RCC 7860 (cell line): Measurements from ENCODE around the gene PGS1.

Experiments used
- DNase-seq: peaks from one replicate; pipeline ENCODE4 v3.0.0-alpha.2; 2015; ENCODE audit warnings: low spot score
- FAIRE-seq: peaks from 2 replicates; lab custom pipeline; 2012; peaks lifted over from hg19 to GRCh38; lab: Jason Lieb, UNC

The PGS1 gene

GRCh38 chr17:78362671-78363070 is 15.8 kb upstream of the PGS1 start:
- FAIRE-seq (no peak), DNase-seq (peak; percentile 18)

GRCh38 chr17:78364436-78365281 is 13.8 kb upstream of the PGS1 start:
- no peak for FAIRE-seq

DNA sequence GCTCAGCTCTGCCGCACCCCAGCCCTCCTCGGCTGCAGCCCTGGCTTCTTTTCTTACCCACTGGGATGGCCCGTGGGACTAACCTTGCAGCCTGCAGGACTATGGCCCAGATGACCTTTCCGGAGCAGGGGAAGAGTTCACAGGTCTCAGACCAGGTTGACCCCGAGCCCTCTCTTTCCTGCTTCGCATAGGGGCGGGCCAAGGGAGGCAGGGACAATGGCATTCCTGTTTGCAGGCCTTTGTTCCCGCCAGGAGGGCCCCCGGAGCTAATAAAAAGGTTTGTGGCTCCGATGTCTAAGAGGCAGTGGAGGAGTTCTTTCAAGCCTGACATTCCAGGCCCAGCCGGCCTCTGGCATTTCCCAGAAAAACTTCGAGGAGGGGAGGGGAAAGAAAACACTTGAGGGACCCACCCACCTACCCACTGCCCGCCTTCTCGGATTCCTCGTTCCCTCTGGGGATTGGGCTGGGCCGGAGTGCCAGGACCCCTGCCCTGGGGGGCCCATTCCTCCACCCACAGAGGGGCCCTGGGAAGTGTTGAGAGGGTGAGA is 12.8 kb upstream of the PGS1 start:
- DNase-seq (no peak), FAIRE-seq (no peak)

More at GRCh38 chr17:78364436-78365281, 13.8 kb upstream of the PGS1 start:
- no peak for DNase-seq

DNA sequence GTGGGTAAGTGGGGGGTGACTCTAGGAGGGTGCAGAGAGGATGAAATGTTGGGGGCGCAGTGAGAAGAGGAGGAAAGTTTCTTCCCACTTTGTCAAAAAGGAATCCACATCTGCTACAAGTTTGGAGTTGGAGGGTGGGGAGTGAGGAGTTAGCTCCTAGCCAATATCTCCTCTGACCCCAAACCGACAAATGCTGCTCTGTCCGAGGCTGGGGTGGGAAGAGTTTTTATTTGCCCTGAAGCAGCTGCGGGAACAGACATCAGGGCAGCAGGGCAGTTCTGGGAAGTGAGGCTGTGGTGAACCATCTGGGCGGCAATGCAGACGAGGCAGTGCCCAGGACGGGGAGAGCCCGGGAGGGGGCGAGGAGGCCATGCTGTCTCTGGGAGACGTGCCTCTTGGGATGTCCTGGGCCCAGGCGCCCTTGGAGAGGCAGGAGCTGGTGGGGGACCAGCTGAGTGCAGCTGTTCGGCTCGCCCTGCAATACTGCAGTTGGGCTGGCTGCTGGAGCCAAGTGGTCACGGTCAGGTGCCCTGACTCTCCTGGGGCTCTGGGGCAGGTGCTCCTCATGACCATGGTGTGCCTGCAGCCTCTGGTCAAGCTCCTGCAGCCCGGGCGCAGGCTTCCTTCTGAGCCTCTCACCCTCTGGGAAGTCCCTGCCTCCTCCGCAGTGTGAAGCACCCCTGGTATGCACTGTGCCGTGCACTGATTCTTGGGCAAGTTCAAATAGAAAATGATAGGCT is 12.2 kb upstream of the PGS1 start:
- DNase-seq, result no peak
- no peak for FAIRE-seq

DNA sequence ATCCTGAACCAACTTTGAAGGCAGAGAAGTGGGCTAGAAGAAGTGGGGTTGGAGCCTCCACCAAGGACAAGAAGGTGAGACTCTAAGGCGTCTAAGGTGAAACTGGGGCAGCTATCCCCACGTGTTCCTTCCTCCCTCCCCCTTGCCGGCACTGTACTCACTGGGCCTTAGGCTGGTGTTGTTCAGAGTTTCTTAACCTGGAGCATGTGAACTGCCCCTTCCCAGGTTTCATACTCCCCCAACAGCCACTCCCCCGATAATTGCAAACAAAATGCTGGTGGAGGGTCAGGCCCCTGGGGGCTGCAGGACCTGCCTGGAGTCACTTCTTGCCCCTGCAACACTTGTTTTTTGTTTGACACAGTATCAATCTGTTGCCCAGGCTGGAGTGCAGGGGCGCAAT is 11.3 kb upstream of the PGS1 start:
- FAIRE-seq (no peak), DNase-seq (no peak)

DNA sequence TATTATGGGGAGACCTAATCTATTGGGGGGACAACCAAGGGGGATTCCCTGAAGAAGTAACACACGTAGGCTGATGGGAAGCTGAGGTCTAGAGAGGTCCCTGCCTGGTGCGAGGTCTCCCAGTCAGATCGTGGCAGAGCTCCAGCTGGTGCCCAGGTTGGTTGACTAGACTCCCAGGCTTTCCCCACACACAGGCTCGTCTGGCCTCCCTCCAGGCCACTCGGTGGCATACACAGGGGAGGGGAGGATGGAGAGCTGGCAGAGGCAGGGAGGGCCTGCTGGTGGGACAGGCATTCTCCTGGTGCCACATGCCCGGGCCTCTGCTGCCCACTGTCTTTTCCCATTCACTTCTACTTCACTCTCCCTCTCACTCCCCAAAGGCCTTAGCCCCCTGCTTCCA is 10.1 kb upstream of the PGS1 start:
- FAIRE-seq, result no peak
- DNase-seq, result no peak

DNA sequence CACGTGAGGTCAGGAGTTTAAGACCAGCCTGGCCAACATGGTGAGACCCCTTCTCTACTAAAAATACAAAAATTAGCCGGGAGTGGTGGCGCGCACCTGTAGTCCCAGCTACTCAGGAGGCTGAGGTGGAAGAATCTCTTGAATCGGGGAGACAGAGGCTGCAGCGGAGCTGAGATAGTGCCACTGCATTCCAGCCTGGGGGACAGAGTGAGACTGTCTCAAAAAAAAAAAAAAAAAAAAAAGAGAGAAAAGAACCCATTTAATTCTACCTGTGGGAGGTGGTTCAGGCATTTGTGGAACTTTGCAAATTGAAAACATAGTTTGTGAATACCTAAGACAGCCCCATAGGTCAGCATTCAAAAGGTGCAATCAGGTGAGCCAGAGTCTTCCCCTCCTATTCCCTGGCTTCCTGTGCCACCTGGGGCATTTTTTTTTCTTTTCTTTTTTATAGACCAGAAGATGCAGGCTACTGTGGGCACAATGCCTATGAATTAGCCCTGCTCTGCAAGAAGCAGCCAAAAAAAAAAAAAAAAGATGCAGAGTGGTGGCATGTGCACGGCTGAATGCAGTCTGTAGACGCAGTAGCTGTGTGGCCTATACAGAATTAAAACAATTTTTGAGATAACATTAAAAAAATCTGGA is 9.5 kb upstream of the PGS1 start:
- DNase-seq (no peak), FAIRE-seq (no peak)

- no peak for DNase-seq
- no peak for FAIRE-seq
These were observed 8.6 kb upstream of the PGS1 start for GRCh38 chr17:78369791-78370381.

GRCh38 chr17:78371056-78371455 is 7.4 kb upstream of the PGS1 start:
- FAIRE-seq (no peak), DNase-seq (no peak)

GRCh38 chr17:78372841-78373240 is 5.6 kb upstream of the PGS1 start:
- FAIRE-seq, result no peak
- no peak for DNase-seq

DNA sequence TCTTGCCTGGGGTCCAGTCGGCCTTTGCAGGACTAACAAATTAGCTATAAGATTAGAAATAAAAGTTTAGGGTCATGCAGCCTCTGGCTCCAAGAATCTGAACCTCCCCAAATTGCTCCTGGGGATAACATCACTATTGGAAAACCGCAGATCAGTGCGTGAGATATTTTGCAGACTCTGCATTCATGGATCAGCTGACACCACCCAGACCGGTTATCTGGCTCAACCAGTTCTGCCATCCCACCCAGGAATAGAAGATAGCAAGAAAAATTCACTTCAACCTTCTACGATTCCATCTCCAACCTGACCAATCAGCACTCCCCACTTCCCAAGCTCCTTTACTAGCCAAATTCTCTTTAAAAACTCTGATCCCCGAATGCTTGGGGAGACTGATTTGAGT is 4.3 kb upstream of the PGS1 start:
- no peak for DNase-seq

DNA sequence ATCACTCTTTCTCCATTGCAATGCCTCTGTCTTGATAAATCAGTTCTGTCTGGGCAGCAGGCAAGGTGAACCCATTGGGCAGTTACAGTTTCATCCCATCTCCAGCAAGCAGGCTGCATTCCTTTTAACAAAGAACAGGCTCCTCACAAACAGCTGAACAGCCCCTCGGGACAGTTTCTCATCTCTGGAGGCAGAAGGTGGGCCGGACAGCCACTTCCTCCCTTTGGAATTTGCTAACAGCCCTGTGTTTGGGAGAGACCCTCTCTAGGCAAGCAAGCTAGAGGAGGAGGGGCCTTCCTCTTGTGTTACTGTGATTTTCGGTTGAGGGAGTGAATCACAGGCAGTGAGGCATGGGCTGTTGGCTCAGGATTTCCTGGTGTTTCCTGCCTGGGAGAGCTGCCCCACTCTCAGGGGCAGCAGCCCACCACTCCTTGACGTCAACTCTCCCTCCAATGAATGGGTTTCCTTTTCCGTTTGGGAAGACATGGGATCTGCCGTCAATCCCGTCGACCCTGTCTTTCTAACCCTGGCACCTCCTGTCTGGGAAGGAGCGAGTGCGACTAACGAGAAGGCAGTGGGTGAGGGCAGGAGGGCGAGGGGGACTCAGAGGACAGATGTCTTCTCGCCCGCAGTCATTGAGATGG is 3.7 kb upstream of the PGS1 start:
- FAIRE-seq, result peak; percentile 67
- DNase-seq, result peak; percentile 83

More for the DNA sequence above, 4.3 kb upstream of the PGS1 start:
- no peak for FAIRE-seq

GRCh38 chr17:78375401-78376151 is 2.9 kb upstream of the PGS1 start:
- peak; percentile 95 for FAIRE-seq
- peak; percentile 98 for DNase-seq

DNA sequence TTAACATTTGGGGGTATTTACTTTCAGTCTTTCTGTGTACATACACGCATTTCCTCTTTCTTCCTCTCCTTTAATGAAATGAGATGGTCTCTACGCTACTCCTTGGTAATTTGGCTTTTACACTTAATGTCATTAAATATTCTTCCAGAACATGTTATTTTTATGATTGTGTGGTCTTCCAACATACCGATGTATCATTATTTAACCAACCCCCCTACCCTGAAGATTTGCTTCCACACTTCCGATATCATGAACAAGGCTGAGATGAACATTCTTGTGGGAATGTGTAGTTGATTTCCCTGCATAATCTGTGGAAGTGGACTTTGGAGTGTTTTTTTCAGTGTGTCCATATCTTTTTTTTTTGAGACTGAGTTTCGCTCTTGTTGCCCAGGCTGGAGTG is 2.3 kb upstream of the PGS1 start:
- FAIRE-seq (no peak), DNase-seq (peak; percentile 37)

GRCh38 chr17:78377858-78378224 is 608 bp upstream of the PGS1 start:
- peak; percentile 25 for DNase-seq
- FAIRE-seq, result no peak

DNA sequence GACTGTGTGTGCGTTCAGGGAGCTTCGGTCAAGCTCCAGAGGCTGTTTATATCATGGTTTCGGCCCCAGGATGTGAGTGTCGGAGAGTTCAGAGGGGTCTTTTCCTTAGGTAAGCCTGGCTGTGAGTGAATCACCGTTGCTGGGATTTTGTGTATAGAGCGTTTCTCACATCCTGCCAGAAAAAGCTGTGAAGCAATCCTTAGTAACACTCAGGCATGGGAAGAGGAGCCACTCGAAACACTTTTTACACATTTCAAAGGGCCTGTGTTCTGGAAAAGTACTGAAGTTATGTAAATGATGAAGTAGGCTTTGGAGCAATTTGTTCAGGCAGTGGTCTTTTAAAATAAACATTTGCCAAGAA is 662 bp downstream of the PGS1 start:
- DNase-seq (peak; percentile 87), FAIRE-seq (no peak)

DNA sequence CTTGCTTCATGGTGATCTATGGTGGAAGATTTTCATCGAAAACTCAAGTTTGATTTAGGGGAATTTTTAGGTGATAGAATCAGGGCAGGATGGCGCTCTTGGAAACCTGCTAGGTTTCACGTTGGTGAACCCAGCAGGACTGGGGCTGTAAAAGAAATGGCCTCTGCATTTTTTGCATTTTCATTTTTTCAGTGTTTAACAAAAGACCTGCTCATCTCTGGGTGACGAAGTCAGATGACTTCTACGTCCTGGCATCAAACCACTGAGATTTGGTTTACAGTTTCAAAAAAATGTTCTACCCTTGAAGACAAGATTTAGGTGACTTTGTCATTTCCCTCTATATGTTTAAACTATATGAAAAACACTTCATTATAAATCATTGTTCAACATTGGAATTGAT is 1.9 kb downstream of the PGS1 start:
- no peak for DNase-seq
- FAIRE-seq, result no peak

GRCh38 chr17:78381601-78382232 is 3.3 kb downstream of the PGS1 start:
- DNase-seq, result peak; percentile 76
- peak; percentile 72 for FAIRE-seq

DNA sequence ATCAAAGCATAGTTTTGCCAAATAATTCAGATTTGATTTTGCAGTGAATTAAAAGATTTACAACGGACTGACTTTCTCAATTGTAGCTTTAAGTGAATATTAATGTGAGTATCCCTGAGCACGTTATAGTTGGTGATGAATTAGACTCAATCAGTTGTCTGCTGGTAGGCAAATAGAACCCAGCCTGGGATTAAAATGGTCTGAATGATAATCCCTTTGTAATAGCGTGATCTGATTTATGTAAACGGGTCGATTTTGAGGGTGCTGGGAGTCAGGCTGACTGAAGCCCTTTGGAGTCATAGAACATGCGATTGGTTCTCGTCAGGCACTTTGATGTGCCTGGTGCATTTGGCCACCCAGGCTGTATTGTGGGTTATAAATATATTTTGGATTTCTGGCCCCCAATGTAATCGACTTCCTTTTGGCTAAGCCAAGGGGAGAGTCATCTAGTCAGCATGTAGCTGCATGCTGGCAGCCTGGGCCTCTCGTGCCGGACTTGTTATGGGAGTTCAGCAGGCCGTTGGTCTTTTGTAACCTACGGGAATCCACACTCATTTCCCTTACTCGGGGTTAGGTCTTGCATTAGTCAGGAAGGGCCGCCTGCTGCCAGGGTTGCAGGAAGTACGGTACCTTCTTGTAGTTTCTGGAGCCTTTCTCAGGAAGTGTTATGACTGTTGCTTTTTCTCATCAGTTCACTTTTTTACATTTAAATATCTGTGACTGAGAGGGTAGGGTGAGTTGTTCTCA is 5.4 kb downstream of the PGS1 start:
- DNase-seq, result peak; percentile 89
- peak; percentile 88 for FAIRE-seq
